ENCODE results near the gene ZNF837.

DNA sequence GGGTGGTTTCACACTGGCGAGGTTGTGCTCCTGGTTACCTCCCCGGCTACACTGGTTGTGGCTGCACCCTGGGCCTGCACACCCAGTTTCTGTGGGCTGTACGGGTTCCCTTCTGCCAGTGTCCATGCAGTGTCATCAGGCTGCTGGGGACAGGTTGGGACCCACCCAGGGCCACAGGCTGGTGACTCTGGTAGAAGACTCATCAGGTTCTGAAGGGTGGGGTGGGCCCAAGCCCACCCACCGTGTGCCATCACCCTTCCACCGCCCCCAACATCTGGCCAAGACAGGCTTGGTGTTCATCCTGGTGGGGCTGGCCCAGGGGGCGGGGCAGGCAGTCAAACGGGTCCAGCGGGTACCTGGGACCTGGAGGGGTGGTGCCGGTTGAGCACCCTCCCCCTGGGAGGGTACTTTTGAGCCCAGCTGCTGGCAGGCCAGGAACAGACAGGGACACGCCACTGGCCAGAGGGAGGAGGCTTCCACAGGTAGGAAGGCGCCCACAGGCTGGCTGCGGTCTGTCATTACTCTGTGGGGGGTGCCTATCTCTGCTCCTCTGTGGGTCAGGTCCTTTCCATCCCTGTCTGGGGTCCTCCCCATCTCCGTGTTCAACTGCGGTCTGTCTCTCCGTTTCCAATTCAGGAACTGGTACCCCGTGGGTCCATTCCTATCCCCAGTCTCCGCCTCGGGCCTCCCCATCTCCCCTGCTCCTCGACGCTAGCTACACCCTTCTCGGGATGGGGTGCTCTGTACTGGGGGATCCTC, 14.6 kb upstream of the ZNF837 start, which contains the start of gene RNF225:
- TF ChIP-seq, protein P1, sequence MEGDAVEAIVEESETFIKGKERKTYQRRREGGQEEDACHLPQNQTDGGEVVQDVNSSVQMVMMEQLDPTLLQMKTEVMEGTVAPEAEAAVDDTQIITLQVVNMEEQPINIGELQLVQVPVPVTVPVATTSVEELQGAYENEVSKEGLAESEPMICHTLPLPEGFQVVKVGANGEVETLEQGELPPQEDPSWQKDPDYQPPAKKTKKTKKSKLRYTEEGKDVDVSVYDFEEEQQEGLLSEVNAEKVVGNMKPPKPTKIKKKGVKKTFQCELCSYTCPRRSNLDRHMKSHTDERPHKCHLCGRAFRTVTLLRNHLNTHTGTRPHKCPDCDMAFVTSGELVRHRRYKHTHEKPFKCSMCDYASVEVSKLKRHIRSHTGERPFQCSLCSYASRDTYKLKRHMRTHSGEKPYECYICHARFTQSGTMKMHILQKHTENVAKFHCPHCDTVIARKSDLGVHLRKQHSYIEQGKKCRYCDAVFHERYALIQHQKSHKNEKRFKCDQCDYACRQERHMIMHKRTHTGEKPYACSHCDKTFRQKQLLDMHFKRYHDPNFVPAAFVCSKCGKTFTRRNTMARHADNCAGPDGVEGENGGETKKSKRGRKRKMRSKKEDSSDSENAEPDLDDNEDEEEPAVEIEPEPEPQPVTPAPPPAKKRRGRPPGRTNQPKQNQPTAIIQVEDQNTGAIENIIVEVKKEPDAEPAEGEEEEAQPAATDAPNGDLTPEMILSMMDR (IDR thresholded peaks at IDR 0.05): no peak
- TF ChIP-seq POLR2AphosphoS5 (IDR thresholded peaks at IDR 0.05) (no peak), EP300 (IDR thresholded peaks at IDR 0.05) (no peak)

Data from esophagus muscularis mucosa (tissue), 4 donors.